NCI-H510A (cell line): ENCODE measurements around the gene LRRC66.

Experiments
- DNase-seq: peaks from one replicate; lab custom pipeline; 2025; lab: John Stamatoyannopoulos, UW

Gene LRRC66, protein sequence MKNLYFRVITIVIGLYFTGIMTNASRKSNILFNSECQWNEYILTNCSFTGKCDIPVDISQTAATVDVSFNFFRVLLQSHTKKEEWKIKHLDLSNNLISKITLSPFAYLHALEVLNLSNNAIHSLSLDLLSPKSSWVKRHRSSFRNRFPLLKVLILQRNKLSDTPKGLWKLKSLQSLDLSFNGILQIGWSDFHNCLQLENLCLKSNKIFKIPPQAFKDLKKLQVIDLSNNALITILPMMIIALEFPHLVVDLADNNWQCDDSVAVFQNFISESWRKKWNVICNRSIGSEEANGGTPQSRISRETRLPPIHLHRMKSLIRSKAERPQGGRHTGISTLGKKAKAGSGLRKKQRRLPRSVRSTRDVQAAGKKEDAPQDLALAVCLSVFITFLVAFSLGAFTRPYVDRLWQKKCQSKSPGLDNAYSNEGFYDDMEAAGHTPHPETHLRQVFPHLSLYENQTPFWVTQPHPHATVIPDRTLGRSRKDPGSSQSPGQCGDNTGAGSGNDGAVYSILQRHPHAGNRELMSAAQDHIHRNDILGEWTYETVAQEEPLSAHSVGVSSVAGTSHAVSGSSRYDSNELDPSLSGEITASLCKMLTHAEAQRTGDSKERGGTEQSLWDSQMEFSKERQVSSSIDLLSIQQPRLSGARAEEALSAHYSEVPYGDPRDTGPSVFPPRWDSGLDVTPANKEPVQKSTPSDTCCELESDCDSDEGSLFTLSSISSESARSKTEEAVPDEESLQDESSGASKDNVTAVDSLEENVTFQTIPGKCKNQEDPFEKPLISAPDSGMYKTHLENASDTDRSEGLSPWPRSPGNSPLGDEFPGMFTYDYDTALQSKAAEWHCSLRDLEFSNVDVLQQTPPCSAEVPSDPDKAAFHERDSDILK

DNA sequence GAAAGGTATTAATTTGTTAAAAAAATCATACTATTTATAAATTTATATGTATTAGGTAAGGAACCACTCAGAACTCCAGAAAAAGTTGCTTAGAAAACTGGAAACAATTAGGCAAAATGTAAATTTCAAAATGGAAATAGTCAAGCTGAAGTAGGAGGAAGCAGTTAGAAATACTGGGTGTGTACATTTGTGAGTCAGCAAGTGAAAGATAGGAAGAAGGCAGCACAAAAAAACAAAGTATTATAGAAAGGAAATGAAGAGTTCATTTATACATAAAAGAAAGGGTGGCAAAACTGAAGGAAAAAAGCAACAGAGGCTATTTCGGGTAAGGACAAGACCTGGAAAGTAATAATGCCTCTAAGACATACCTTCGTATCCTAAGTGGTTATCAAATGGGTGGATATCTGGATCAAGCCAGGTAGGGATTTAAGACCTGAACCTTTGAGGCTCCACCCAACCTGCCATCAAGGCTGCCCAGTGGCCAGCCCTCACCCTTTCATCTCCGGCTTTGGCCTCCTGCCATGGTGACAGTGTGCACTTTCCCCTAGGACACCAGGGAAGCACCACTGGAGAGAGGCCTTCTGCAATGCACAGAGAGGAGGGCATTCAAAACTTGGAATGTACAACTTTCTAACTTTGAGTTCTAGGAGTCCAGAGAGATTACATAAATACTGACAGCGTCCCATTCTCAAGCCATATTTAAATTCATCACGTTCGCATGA lies at the start of gene LRRC66:
Gene LRRC66, minus strand, starts transcription at position 428 of the 722 bp plus-strand sequence. CDS start 2,750 bp downstream, outside the sequence.
- no peak for DNase-seq

DNA sequence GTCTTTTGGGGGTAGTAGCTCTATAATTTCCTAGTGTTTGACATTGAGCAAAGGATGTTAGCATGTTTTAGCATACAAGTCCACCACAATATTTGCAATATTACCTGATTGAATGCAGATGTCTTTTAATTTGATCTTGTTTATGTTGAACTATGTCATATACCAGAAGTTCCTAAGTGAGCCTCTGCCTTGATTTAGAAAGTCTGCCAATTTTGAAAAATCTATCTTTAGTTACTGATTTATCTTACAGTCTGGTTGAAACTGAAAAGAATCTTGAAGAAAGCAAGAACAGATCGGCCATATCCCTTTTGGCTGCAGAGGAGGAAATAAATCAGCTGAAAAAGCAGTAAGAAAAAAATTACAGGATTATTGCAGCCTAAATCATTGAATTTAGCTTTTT lies 49.4 kb upstream of the LRRC66 start:
- no peak for DNase-seq

DNA sequence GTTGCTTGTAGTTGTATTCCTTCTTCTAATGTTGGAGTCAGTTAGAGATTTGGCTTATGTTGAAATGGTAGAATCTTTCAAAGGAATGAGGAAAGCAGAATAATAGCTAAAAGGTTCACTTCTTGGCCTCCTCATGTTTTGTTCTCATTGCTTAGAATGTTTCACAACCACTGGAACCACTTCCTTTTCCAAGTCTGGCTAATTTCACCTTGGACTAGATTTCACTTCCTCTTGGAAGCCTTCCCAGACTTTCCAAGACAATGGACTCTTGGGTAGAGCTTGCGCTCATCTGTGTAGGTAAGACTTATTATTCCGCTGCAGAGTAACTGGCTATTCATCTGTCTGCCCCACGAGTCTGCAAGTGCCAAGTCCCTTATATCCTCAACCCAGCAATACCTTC lies 39.2 kb upstream of the LRRC66 start:
- DNase-seq, result no peak

DNA sequence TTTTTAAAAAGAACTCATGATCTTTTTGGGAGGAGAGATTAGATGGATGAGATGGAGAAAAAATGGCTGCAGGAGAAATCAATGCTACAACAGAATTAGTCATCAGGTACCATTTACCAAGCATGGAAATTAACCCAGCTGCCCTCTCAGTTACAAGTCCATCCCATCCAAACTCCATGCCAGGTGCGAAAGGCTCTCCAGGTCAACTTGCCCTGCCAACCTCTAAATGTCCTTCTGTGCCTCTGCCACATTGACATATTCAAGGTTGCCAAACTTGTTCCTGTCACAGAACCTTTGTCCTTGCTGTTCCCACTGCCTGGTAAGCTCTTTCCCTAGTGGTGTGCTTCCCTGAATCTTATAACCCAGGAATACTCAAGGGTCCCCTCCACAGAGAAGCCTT lies 38.1 kb upstream of the LRRC66 start:
- no peak for DNase-seq

DNA sequence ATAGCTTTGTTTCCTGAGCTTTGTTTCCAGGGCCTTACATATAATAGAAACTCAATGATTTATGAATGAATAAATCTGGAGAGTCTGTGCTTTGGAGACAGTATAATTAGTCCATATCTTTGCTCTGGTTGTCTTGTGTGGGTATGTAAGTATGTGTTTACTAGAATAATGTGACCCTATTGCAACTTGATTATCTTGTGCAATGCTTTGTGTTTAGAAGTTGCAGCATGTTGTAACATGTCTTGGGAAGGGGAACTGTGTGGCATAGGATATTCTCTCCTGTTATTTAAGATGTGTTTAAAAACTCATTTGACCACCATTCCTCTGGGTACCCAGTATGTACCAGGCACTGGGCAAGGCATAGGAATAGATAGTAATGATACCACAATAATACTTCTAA lies 37.0 kb upstream of the LRRC66 start:
- no peak for DNase-seq

DNA sequence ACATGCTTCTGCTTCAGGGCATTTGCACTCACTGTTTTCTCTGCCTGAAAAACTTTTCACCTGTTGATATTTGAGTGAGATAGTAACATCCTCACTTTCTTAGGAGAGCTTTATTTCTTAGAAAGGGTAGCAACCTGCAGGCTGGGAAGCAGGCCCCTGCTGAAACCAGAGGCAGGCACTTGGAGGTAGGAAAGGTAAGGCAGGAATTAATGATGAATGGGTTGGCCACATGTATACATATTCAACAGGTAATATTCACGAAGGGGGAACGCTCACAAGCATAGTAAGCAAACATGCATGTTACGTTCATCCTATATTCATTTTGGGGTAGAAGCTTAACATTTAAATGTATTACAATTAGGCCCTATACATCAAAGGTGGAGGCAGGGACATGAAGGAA lies 34.1 kb upstream of the LRRC66 start:
- no peak for DNase-seq

DNA sequence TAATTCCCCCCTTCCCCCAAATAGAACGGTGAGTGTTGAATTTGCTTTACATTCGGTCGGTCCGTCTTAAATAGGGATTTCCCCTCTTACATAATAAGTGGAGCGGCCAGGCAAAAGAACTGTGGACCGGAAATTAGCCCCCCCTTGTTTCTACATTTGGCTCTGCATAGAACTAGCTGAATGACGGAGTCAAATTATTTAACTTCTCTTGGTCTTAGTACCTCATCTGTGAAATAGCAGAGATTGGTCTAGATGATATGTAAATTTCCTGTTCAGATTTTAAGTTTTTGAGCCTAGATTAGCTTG lies 32.3 kb upstream of the LRRC66 start:
- DNase-seq, result no peak

DNA sequence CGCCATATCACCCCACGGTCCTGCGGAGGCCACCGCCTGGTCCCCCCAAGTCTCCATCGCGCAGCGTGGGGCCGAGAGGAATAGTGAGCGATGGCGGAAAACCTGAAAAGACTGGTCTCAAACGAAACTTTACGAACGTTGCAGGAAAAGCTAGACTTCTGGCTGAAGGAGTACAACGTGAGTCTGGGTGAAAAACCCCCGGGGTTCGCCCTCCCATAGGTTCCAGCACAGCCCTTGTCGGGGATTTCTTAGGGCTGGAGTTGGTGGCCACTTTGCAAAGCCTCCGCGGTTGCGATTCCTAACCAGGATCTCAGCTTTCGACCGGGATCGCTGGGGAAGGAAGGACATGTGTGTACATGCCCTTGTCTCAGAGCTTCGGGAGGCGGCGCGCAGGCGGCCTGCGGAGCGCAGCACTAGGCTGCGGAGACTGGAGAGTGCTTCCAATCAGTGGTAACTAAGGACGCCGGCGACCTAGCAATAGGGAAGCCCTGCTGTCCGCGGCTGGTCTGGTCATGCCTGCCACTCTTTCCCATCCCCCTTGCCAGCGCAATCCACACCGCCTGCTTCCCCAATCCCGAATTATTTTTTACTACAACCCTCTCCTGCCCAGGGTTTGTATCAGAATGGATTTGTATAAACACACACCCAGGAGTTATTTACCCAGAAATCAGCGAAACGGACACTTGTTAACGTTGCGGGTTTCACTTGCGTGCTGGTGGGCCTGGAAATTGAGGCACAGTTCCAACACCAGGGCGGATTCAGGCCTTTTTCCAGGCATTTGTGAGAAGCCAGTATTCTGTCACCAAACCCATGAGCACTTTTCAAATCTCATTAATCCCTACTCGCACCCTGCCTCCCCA lies 31.7 kb upstream of the LRRC66 start:
- peak; percentile 86 for DNase-seq

DNA sequence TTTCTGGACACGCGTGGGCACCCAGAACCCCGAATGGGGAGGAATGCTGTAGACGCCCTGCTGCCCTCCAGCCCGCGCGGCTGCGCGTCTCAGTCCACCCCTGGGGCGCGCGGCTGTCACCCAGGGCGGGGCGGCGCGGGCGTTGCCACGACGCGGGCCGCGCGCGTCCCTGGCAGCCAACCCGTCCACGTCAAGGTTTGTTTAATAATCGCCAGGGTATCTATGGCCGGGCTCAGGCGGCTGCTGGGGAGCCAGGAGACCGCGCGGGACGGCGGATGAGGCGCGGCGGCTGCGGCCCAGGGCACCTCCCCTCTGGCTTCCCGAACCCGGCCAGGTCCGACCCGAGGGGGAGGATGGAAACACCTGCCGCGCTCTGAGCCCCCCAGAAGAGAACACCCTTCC lies 31.1 kb upstream of the LRRC66 start, which contains the start of gene SPATA18:
Gene SPATA18, plus strand, starts transcription at position 92 of the 402 bp plus-strand sequence. CDS start 401 bp downstream, outside the sequence.
- no peak for DNase-seq

DNA sequence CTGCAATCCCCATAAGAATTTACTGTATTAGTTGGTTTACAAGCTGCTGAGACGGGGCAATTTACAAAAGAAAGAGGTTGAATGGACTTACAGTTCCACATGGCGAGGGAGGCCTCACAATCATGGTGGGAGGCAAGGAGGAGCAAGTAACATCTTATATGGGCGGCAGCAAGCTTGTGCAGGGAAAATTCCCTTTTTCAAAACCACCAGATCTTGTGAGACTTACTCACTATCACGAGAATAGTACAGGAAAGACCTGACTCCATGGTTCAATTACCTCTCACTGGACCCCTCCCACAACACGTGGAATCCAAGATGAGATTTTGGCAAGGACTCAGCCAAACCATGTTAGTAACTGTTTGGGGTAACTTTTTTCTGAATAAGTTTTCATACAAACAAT lies 29.1 kb upstream of the LRRC66 start:
- no peak for DNase-seq

DNA sequence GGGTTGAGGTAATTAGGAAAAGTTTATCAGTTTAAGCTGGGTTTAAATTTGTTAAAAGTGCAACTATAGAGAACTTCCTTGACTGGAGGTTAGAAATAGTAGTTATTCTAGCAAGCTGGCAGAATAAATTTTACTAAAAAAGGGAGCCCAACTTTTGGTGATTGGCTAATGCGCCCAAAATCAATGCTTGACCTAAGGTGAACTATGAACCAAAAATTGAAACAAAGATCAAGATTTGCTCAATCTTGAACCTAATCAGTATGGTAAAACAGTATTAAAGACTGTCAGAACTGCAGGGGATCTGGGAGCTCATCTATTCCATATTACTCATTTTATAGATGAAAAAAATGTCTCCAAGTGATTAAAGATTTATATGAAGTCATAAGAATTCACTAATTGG lies 24.9 kb upstream of the LRRC66 start:
- no peak for DNase-seq

DNA sequence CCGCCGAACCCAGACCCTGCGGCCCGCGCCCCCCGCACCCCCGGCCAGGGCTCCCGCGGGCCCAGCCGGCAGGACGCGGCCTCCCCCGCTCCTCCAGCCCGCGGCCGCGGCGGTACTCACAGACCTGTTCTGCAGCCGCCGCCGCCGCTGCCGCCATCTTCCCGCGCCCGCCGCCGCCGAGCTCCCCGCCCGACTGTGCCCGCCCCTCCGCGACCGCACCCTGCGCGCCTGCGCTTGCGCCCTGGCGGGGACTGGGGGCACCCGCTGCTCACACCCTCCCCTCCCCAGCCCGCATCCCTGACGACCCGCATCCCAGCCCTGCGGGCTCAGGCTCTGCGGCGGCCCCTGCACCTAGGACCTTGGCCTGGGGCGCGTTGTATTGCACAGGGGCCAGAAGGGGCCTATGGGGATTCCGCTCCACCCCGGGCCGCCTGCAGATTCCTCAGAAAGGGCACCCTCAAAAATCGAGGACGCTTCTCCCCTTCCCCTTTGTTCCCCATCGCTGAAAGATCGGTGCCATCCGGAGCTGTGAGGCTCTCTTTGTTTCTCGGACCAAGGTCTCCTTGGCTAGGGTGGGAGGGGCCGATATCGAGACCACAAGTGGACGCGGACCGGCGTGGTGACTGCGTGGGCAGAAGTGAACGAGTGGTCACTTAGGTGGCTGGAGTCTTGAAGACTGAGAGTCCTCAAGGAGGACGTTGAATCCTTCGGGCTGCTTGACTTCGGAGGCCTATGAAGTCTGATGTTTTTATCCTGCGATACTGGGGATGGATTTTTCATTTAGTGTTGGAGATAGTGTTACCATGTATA lies 18.1 kb upstream of the LRRC66 start, which contains the start of gene SGCB:
Gene SGCB, minus strand, starts transcription at position 197 of the 810 bp plus-strand sequence. Its CDS starts 40 bp downstream, at position 157.
- peak; percentile 46 for DNase-seq

DNA sequence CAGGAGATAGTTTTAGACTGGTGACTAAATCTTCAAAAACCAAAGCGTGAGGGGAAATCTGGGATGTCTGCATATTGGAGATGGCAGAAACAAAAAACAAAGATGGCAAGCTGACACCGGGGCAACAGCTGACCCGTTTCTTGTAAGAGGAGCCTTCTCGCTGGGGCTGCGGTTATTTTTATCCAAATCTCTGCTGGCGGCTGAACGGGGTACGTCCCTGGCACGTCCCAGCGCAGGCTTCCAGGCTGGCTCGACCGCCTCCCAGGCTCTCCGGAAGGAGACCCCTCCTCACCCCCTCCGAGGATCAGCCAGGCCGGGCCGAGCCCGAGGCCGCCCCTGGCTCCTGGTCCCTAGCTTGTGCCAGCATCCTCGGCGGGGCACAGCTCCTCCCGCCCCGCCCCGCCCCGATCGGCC lies 17.5 kb upstream of the LRRC66 start:
- peak; percentile 46 for DNase-seq

DNA sequence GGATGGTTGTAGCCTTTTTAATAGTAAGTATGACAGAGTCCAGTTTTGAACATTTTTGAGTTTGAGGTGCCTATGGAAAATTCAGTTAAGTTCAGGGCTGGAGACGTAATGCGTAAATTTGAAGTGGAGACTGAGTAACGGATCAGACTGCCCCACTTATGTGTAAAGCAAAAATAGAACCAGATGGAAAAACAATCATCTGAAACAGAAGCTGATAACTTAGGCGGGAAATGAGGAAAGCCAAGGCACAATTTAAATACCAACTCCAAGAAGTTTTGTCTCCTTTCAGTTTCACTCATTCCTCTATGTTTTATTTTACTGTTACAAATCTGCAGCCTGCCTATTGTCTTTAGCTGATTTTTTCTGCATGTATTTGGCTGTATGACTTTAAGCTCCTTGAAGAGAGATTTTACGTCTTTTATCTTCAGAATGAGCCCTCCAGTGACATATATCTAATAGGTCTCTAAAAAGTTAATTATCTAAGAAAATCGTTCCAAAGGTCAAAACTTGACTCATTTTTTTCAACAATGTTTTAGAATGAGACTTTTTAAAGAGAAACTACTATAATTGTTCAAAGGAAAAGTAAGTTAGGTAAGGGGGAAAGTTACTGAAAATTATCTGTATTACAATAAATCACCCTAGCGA lies 16.8 kb upstream of the LRRC66 start:
- no peak for DNase-seq

DNA sequence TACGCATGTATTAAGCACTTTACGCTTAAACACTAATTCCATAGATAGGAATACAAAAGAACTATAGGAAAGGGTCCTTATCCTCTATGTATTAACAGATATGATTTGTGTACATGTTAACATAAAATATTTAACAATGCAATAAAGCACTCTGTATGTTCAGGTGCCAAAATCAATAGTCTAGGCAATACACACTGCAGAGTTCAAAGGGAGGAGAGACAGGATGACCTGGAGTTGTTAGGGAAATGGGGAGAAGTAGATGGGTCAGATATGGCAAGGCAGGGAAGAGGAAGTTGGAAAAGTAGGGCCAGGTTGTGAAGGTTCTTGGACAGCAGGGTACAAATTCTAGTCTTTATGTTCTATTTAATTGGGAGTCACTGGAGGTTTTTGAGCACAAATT lies 15.0 kb upstream of the LRRC66 start:
- no peak for DNase-seq

DNA sequence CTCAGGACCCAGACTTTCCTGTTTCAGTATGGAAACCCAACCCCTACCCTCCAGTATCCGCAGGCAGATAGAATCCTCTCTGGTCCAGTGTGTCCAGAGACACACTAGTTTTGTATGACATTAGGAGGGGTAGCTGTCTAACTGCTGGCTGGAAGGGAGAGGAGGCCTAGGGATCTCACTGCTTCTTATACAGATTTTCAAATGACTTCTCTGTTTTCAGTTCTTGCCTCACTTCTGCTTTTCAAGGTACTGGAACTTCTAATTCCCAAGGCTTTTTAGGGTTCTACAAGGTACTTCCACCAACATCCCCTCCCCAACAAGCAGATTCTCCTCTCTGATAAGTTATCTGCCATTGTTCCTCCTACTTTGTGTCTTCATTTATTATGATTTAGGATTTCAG lies 11.8 kb upstream of the LRRC66 start:
- DNase-seq, result no peak

DNA sequence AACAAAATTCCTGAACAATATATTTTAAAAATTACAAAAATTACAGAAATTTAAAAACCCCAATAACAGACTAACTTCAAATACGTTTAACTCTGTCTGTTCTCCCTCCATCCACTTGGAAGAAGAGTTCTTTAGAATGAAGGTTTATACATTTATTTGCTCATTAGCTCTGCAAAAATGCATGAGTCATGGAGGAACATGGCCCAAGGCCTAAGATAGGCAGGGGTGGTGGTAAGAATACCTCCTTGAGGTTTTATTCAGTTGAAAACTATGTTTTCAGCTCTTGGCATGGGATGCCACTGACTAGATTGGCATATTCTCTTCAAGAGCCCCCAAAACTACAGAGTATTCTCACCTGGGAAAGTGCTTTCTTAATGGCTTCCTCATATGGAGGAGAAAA lies 8.8 kb upstream of the LRRC66 start:
- DNase-seq, result no peak

DNA sequence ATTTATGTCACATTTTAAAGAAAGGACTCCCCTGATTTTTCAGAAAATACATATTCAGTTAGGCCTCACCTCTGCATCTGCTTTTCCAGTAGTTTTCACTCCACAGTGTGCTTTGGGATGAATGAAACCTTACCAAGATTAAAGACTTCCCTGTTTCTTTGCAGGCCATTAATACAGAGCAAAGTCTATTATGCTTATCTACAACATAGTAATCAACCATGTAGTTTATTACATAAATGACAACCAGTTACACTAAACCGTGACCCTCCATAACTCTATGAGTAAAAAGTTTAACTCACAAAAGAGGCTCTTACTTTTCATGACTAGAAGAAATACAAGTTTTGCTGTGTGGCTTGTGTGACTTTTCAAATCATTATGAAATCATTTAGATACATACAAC lies 2.3 kb downstream of the LRRC66 start:
- DNase-seq, result no peak

DNA sequence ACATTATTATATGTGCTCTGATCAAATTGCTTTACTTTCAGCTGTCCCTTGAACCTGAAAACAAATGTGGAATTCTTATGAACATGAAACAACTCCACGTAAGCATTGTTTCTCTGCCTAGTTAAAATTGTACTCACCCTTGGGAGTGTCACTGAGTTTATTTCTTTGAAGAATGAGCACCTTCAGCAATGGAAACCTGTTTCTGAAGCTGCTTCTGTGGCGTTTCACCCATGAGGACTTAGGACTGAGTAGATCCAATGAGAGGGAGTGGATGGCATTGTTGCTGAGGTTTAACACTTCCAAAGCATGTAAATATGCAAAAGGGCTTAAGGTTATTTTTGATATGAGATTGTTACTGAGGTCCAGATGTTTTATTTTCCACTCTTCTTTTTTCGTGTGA lies 3.2 kb downstream of the LRRC66 start:
- DNase-seq, result no peak

DNA sequence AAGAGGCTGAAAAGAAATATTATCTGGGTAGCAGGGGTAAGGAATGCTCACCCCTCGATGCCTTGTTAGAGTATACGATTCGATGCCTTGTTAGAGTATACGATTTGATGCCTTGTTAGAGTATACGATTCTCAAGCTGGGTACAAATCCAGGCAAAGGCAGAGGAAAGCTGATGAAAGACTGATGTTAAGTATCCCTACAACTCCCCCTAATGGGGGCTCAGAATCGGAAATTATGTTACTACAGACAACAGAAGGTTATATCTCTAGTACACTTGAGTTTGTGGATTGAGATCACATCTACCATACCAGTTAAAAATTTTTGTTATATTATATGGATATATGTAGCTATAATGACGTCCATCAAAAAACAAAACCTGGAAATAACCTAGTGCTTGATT lies 4.8 kb downstream of the LRRC66 start:
- no peak for DNase-seq
